Measurements from ENCODE around the gene KCNN3.

Gene KCNN3

DNA sequence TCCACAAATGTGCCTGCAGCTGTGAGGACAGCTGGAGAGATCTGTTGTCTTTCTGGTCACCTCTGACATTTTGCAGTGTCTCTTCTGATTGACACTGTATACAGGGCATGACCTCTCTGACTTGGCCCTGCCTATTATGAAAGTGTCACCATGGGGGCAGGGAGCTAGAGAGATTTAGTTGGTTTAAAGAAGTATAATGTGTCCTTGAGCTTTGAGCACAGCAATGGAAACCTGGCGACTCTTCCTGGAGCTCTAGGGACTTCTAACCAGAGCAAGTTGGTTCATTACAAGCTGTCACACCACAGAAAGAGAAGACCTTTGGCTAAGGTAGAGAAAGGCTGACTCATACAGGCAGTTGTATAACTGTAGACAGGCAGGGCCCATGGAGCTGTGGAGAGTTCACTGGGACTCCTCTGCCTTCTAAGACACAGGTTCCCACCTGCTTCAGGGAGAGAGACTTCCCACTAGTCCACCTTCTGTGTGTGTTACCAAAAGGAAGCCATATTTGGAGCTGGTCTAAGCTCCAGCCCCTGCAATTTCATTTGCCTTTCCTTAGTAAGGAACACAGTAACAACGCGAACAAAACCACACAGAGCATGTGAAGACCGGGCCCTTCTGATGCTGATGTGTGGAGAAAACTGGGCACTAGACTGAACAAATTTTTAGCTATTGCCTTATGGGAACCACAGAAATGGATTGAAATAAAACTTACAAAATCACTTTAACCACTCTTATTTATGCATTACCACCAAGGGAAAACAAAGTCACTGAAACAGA is 171.6 kb downstream of the KCNN3 start:
- H3K27ac ChIP-seq (replicated peaks): no peak overlapping the region
- TF ChIP-seq, protein P1, sequence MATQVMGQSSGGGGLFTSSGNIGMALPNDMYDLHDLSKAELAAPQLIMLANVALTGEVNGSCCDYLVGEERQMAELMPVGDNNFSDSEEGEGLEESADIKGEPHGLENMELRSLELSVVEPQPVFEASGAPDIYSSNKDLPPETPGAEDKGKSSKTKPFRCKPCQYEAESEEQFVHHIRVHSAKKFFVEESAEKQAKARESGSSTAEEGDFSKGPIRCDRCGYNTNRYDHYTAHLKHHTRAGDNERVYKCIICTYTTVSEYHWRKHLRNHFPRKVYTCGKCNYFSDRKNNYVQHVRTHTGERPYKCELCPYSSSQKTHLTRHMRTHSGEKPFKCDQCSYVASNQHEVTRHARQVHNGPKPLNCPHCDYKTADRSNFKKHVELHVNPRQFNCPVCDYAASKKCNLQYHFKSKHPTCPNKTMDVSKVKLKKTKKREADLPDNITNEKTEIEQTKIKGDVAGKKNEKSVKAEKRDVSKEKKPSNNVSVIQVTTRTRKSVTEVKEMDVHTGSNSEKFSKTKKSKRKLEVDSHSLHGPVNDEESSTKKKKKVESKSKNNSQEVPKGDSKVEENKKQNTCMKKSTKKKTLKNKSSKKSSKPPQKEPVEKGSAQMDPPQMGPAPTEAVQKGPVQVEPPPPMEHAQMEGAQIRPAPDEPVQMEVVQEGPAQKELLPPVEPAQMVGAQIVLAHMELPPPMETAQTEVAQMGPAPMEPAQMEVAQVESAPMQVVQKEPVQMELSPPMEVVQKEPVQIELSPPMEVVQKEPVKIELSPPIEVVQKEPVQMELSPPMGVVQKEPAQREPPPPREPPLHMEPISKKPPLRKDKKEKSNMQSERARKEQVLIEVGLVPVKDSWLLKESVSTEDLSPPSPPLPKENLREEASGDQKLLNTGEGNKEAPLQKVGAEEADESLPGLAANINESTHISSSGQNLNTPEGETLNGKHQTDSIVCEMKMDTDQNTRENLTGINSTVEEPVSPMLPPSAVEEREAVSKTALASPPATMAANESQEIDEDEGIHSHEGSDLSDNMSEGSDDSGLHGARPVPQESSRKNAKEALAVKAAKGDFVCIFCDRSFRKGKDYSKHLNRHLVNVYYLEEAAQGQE (IDR thresholded peaks at IDR 0.05; ENCODE audit: insufficient replicate concordance, low read depth): no peak
- TF ChIP-seq GABPA (IDR thresholded peaks at IDR 0.05; ENCODE audit: low read depth) (no peak), POLR2AphosphoS5 (IDR thresholded peaks at IDR 0.05; ENCODE audit: low read depth) (no peak), SPI1 (IDR thresholded peaks at IDR 0.05; ENCODE audit: borderline replicate concordance, low read depth) (no peak)
- TF ChIP-seq, protein P2, sequence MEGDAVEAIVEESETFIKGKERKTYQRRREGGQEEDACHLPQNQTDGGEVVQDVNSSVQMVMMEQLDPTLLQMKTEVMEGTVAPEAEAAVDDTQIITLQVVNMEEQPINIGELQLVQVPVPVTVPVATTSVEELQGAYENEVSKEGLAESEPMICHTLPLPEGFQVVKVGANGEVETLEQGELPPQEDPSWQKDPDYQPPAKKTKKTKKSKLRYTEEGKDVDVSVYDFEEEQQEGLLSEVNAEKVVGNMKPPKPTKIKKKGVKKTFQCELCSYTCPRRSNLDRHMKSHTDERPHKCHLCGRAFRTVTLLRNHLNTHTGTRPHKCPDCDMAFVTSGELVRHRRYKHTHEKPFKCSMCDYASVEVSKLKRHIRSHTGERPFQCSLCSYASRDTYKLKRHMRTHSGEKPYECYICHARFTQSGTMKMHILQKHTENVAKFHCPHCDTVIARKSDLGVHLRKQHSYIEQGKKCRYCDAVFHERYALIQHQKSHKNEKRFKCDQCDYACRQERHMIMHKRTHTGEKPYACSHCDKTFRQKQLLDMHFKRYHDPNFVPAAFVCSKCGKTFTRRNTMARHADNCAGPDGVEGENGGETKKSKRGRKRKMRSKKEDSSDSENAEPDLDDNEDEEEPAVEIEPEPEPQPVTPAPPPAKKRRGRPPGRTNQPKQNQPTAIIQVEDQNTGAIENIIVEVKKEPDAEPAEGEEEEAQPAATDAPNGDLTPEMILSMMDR (IDR thresholded peaks at IDR 0.05; ENCODE audit: insufficient read depth, low read length): no peak
- no peak overlapping the region for H3K4me3 ChIP-seq (replicated peaks; ENCODE audit: insufficient read depth, low read length)
- H3K27me3 ChIP-seq (ENCODE audit: insufficient read depth, poor library complexity, severe bottlenecking): peaks cover 6% of the 10 kb centered on the region
- DNase-seq (ENCODE audit: low read depth in 1 of 2, low spot score in 1 of 2): no peak

DNA sequence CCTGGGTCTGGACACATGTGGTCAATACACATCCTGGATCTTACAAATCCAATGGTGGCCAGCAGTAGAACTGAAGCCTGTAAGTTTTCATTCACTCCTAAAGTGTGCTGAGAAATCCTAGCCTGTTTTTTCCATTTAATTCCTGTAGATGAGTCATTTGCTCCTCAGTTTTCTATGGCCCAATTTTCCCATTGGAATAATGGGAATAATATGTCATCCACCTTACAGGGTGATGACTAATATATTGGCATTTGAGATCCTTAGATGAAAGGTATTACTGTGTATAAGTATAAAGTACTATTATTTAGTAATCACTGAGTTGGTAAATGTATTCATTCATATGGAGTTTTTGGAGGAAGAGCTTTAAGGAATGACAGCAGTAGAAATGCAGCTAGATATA is 172.4 kb downstream of the KCNN3 start:
- TF ChIP-seq, protein P1 (IDR thresholded peaks at IDR 0.05; ENCODE audit: insufficient replicate concordance, low read depth): no peak
- no peak for TF ChIP-seq GABPA (IDR thresholded peaks at IDR 0.05; ENCODE audit: low read depth)
- TF ChIP-seq, protein P2 (IDR thresholded peaks at IDR 0.05; ENCODE audit: insufficient read depth, low read length): no peak
- TF ChIP-seq POLR2AphosphoS5 (IDR thresholded peaks at IDR 0.05; ENCODE audit: low read depth): no peak
- H3K27me3 ChIP-seq (ENCODE audit: insufficient read depth, poor library complexity, severe bottlenecking): peaks cover 9% of the 10 kb centered on the region
- no peak overlapping the region for H3K27ac ChIP-seq (replicated peaks)
- DNase-seq (ENCODE audit: low read depth in 1 of 2, low spot score in 1 of 2): no peak
- H3K4me3 ChIP-seq (replicated peaks; ENCODE audit: insufficient read depth, low read length): no peak overlapping the region

DNA sequence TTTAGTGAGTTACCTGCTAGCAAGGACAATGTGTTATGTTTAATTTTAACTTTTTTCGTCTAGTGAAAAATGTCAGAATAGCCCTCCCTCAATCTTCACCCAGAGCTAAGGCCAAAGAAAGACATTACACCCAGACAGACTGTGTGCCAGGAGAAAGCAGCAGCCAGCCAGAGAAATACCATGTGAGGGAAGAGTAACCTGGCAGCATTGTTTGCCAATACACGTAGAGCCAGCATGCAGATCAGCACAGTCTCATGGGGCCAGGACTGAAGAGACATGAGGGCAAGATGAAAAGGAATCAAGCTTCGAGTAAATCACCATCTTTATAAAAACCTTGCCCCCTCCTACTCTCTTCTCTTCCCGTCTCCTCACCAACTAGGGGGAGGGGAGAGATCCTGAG is 173.6 kb downstream of the KCNN3 start:
- no peak for DNase-seq (ENCODE audit: low read depth in 1 of 2, low spot score in 1 of 2)
- H3K27me3 ChIP-seq (ENCODE audit: insufficient read depth, poor library complexity, severe bottlenecking): peaks cover 9% of the 10 kb centered on the region
- no peak for TF ChIP-seq SPI1 (IDR thresholded peaks at IDR 0.05; ENCODE audit: borderline replicate concordance, low read depth)
- no peak overlapping the region for H3K27ac ChIP-seq (replicated peaks)
- no peak overlapping the region for H3K4me3 ChIP-seq (replicated peaks; ENCODE audit: insufficient read depth, low read length)

DNA sequence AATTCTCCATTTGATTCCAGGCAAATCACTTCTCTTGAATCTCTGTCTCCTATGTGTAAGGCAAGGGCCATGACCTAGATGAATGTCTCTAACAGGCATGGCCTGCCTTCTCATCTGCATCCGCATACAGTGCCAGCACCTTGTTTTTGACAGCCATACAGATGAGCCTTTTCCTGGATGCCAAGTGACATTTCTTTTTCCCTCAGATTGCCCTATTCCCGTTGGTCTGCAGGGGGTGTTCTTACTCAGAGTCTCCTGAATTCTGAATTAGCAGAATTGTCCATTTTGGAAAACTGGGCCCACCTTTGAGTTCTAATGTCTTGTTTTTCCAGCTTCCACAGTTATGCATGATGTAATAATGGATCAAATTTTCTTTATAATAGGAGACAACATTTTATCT is 174.1 kb downstream of the KCNN3 start:
- H3K27me3 ChIP-seq (ENCODE audit: insufficient read depth, poor library complexity, severe bottlenecking): peaks cover 9% of the 10 kb centered on the region
- H3K4me3 ChIP-seq (replicated peaks; ENCODE audit: insufficient read depth, low read length): no peak overlapping the region
- H3K27ac ChIP-seq (replicated peaks): no peak overlapping the region
- no peak for TF ChIP-seq SPI1 (IDR thresholded peaks at IDR 0.05; ENCODE audit: borderline replicate concordance, low read depth)
- TF ChIP-seq GABPA (IDR thresholded peaks at IDR 0.05; ENCODE audit: low read depth): no peak
- TF ChIP-seq, protein P2 (IDR thresholded peaks at IDR 0.05; ENCODE audit: insufficient read depth, low read length): no peak
- no peak for TF ChIP-seq POLR2AphosphoS5 (IDR thresholded peaks at IDR 0.05; ENCODE audit: low read depth)
- DNase-seq (ENCODE audit: low read depth in 1 of 2, low spot score in 1 of 2): no peak
